OCI-LY1 (cell line): ENCODE results near the gene KCNMB2.

ENCODE experiments used
- CTCF ChIP-seq: fragments of 200-600 bp; sonication (generic), shearing (Covaris generic); IDR thresholded peaks from 2 replicates; pipeline ENCODE4 v1.5.1; 2017; ENCODE audit warnings: mild to moderate bottlenecking, antibody characterized with exemption, low read length, moderate library complexity, mixed read lengths
- EZH2 ChIP-seq: fragments of 200-600 bp; sonication (generic), shearing (Covaris generic); IDR thresholded peaks from 2 replicates; pipeline ENCODE4 v1.8.0; 2017; ENCODE audit warnings: borderline replicate concordance, mixed run types, mild to moderate bottlenecking, antibody characterized with exemption, low read length, moderate library complexity, mixed read lengths

DNA sequence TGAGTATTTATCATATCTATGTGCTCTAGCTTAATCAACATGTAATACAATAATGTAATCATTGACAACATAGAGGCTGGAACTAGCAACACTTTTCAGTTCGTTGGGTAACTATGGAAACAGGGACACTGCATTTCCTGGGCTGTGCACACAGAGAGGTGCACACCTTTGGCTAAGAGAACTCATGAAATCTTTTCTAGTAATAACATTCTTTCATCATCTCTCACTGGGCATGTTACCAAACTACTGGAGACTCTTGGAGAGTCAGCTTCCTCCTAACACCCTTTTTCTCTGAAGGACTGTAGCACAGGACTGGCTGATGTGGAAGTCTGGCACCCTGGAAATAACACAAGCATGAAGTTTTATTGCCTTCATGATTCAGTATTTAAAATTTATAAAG is 135.6 kb downstream of the KCNMB2 start:
- TF ChIP-seq EZH2 (no peak), CTCF (no peak)
